ENCODE data around the gene GNG13.
A peak's percentile ranks its signal among the peaks of the same experiment; 100 is the strongest.

GNG13 gene

DNA sequence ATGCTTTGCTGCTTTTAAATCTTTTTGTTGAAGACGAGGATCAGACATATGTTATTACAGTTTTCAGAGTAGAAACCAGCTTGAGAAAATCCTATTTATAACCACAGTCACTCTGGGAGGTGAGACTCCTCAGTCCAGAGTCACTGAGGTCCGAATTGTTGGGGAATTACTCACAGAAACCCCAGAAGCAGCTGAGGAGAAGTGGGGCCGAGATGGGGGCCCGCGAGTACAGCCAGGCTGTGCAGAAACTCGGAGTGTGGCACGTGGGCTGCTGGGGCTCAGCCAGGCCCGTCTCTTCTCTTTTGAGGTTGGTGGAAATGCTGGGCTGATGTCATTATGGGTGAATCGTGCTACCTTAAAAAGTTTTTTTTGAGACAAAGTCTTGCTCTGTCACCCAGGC, 14.4 kb upstream of the GNG13 start:
- peak in 1 of 51 donors; percentile 11 for DNase-seq

- peak in 1 of 51 donors; percentile 45 for DNase-seq
These were observed 13.4 kb upstream of the GNG13 start for GRCh38 chr16:813916-814412.

DNA sequence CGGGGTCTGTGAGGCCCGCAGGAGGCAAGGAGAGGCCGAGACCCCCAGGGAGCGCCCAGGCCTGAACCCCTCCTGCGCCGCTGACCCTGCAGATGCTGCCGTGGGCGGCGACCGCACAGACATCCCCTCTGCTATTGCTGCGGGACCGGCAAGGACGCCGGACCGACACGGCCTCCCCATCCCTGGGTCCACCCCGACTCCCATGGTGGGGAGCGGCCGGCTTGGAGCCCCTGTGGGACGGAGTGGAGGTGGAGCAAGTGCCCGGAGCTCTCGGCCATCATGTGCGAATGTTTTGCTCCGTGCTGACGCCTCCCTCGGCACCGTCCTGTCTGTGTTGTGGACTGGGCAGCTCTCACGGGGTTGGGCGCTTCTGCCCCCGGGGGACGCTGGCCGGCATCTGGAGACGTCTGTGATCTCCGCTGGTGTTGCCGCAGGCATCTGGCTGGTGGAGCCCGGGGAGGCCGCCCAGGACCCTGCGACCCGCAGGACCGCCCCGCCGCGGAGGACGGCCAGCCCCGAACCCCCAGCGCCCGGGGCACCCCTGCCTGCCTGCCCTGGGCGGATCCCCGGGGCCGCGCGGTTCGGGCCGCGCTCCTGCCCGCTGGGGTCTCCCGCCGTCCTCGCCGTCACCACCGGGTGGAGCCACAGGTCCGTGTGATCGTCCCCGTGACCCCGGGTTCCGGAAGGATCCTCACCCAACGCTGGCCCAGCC, 12.8 kb upstream of the GNG13 start:
- peak in 46 of 51 donors; percentile 4 to 79 (median 46) for DNase-seq

DNA sequence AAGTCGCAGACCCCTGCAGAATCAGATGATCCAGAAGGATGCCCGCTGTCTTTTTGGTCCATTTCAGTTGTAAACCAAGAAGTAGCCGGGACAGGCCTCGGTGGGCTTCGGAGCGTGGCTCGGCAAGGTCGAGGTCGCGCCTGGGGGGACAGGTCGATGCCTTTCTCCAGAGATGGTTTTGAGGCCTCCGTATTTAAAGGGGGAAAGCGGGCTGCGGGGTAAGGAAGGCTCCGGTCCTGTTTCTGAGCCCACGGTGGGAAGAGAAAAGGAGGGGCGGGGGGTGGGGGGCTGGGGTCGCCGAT, 7.5 kb upstream of the GNG13 start:
- DNase-seq, result no peak

- DNase-seq, result peak in 50 of 51 donors; percentile 29 to 93 (median 82)
These were observed 7.0 kb upstream of the GNG13 start for GRCh38 chr16:807347-808084.

- no peak for DNase-seq
These were observed 4.9 kb upstream of the GNG13 start for GRCh38 chr16:805474-805873.

DNA sequence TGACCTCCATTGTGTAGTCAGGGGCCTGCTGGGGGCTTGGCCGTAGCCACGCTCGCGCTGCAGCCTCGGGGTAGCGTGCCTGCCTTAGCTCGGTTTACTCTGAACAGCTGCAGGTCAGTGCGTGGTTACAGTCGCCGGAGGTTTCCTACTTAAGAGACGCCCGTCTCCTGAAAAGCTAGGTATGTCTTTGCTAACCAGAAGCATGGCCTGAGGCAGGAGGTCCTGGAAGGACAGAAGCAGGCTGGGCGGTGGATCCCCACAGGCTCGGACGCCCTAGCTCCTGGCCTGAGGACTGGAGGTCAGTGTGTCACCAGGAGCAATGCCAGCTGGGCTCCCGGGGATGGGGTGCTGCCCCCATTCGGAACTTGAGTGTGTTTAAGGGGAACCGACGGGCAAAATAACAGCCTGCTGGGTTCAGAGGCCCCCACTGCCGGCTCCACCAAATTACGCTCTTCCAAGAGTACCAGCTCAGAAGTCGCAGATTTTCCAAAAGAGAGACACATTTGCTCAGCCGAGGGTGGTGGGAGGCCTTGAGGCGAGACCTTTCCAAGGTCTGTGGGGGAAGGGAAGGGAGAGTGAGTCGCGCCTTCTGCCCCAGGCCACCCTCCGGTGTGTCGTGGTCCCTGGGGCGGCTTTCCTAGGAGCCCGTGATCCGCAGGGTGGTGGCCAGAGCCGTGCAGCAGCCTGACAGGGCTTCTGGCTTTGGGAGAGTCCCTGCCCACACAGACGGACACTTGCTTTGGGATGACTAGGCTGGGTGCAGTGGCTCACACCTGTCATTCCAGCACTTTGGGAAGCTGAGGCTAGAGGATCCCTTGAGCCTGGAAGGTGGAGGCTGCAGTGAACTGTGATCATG, 3.9 kb upstream of the GNG13 start:
- DNase-seq, result no peak

GRCh38 chr16:803754-804080, 3.2 kb upstream of the GNG13 start:
- DNase-seq, result no peak

DNA sequence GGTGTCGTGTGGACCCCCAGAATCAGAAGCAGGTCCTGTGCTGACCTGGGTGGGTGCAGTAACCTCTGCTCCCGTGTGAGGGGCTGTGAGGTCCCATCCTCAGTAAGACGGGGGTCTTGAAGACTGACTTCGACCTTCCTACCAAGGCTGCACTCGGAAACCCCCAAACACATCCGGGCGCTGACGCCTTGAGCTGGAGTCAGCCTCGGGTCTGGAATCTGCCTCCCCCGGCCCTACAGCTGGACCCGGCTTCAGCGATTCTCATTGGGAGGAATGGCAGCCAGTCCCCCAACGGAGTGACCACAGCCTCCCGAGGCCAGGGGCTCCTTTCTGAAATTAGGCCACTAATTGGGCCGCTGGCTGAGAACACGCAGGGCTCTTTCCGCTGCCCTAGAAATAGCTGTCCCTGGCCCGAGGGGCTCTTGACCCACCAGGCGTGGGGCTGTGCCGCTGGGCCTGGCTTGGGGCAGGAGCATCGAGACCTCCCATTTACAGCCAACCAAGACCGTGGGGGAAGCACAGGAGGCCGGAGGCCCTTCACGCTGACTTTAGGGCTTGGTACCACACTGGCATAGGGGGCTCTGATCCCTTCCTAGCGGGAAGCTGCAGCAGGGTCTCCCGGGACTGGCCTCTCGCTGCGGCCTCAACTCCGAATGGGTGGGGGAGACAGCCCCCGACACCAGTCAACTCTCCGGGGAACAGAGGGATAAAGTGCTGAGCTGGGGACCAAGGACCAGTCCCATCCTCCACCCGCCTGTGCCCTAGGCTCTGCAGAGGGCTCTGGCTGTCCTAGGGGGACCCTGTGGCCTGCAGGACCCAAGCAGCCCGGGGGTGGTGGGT, 2.6 kb upstream of the GNG13 start:
- no peak for DNase-seq

DNA sequence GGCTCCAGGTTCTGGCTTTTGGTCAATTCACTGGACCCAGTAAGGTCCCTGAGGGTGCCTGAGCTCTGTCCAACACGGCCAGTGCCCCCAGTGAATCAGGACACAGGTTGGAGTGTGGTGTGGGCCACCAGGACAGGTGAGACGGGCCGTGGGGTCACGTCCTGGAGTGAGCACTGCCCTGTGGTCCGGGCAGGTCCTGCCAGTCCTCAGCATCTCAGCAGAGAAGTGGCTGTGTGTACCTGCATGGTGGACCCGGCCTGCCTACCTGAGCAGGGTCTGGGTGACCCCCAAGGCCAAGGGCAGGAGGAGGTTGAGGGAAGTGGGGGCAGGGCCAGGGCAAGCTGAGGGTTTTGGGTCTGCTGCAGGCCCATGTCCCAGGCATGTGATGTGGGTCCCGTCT, 1.9 kb upstream of the GNG13 start:
- DNase-seq, result no peak

GRCh38 chr16:801584-802363, 1.2 kb upstream of the GNG13 start:
- DNase-seq, result no peak

DNA sequence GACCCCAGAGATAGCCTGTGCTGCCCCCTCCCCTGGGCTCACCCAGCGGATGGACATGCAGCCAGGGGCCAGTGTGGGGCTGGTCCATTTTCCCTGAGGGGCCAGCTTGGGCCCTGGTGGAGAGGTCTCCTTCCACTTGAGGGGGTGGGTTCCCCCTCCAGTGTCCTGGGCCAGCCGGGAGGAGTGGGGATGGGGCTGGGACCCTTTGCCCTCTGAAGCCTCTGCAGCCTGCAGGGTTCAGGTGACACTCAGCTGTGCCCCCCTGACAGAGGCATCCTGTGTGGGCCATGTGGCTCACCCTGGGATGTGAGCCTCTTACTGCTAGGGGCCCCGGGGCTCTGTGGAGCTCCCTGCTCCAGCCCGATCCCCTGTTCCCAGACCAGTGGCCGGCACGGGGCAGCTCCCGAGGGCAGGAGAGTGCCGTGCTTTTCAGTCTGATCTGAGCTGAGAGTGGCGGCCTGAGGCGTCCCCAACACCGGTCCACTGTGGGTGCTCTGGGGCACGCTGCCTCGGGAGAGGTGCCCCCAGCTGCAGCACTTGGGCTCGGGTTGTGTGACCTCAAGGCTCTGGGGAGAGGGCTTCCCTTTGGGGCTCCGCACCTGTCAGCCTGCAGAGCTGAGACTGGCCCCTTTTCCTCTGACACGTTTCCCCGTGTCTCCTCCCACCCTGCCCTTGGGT, 439 bp upstream of the GNG13 start:
- no peak for DNase-seq

- DNase-seq, result no peak
These were observed 1.2 kb downstream of the GNG13 start for GRCh38 chr16:799111-799947.

- no peak for DNase-seq
These were observed 1.9 kb downstream of the GNG13 start for GRCh38 chr16:798666-799065.

DNA sequence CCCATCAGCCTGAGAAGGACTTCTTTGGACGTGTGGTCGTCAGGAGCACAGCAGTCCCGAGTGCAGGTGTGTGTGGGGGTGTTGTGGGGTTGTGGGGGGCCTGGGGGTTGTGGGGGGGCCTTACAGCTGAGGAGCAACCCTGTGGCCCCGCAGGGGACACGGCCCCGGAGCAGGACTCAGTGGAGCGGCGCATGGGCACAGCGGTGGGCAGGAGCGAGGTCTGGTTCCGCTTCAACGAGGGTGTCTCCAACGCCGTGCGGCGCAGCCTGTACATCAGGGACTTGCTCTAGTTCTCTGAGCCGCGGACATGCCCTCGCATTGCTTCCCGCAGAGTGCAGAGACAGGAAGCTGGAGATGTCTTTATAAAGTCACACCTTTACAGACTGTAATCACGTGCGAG, 2.8 kb downstream of the GNG13 start:
- DNase-seq, result no peak

GRCh38 chr16:797120-797420, 3.5 kb downstream of the GNG13 start:
- no peak for DNase-seq

DNA sequence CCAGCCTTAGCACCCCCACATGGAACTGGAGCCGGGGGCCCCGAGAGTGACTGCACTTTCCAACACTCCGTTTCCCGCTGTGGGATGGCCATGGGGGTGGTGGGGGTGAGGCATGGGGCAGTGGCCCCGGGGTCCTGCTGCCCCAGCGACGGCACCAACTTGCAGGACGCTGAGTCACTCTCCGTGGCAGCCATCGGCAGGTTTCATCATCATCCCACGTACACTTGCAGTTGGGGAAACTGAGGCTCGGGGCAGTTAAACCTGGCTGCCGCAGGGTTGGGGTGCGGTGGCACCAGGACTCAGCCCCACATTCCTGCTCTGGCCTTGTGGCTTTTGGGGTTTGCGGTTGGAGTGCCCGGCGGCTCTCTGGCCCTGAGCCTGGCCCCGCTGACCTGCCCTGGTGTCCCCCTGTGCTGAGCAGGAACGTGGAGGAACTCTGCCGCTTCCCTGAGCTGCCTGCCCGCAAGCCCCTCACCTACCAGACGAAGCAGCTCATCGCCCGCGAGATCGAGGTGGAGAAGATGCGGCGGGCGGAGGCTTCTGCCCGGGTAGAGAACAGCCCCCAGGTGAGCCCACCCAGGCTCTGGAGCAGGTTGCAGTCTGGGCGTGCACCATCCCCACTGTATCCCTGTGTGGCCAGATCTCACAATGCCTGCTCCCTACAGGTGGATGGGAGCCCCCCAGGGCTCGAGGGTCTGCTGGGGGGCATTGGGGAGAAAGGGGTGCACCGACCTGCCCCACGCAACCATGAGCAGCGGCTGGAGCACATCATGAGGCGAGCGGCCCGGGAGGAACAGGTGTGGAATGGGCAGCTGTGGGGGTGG, 4.0 kb downstream of the GNG13 start:
- DNase-seq, result no peak

DNA sequence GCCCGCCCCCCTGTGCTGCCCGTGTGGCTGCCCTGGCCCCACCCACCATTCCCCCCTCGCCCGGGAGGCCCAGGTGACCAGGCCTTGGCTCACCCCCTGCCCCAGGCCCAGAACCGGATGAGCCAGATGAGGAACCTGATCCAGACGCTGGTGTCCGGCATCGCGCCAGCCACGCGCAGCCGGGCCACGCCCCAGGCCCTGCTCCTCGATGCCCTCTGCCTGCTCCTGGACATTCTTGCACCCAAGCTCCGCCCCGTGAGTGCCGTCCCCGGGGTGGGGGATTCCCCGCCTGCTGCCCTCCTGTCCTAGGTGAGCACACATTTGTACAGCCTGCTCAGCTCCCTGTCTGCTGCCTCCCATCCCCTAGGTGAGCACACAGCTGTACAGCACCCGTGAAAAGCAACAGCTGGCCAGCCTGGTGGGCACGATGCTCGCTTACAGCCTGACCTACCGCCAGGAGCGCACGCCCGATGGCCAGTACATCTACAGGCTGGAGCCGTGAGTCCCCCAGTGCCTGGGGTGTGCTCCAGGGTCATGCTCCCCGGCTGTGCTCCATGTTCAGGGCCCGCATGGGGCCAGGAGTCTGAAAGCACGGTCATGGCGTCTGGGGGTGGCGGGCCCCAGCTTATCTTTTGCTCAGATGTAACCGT, 4.8 kb downstream of the GNG13 start:
- no peak for DNase-seq
